GM18951 (cell line): Measurements from ENCODE around the gene SCD.

Experiments used
- POLR2A ChIP-seq: IDR thresholded peaks from 4 replicates; pipeline ENCODE4 v1.6.1; 2011; ENCODE audit warnings: mild to moderate bottlenecking; ENCODE audit not compliant: insufficient read length, insufficient read depth; ENCODE audit errors: extremely low read depth
- in situ Hi-C: fragments of 300-500 bp; cut with MboI; formaldehyde crosslinking; loops from one replicate; pipeline ENCODE4 v1.12.0; 2022; ENCODE audit warnings: low sequenced_read_pairs, mixed read lengths, inconsistent platforms; ENCODE audit not compliant: unreplicated experiment

SCD gene

DNA sequence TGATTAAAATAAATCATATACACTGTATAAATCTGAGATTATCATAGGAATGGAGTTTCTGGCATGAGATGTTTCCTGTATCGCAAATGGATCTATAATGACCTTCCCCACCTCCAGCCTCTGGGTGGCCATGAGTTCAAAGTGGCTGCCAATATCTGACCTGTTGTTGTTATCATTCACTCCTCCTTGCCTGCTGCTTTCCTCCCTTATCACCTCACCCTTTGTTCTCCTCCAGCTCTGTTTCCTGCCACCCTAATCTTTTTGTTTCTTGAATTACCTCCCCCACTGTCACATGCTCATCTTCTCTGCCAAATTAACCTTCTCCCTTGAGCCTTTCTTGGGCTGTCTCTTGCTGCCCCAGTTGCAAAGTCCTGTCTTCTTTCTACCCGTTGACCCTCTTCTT lies 12.0 kb downstream of the SCD start:
- in situ Hi-C loops, result no loop called here
- no peak for TF ChIP-seq POLR2A

DNA sequence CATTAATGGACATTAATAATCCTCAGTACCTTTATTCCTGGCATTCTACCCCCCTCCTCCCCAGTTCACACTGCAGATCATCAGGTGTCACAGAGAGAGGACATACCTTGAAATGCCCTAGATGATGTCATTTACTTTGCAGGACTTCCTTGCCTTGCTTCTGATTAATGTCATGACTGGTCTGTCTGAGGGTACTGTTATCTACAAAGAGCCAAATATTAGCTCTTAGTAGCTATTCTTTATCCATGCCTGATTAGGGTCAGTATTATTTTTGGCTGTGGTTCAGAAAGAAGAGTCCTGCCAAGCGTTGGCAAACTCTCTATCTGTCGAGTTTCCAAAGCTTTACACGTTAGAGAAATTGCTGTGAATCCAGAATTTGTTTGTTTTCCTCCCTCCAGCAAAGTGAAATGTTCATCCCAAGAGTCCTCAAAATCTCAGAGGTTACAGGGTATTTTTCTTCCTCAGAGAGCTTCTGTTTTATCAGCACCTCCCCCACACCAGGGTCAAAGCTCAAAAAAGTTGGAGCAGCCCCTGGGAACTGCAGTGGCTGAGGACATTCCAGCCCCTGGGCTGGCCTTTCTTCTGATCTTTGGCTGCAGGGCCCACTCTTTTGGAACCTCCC lies 12.6 kb downstream of the SCD start:
- TF ChIP-seq POLR2A, result no peak
- in situ Hi-C loops, result no loop called here

DNA sequence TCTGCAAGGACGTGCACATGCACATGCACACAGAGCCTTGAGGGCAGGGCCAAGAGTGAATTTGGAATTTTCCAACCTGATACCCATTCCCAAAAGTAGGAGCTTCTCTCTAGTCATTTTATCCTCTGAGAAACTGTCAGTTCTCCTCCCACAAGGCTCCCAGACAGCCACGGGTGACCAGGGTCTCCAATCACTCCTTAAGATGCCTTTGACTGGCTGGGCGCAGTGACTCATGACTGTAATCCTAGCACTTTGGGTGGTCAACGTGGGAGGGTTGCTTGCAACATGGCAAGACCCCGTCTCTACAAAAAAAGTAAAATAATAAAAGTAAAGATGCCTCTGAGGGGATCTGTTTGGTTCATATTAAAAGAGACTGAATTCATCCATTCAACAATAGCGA lies 13.2 kb downstream of the SCD start:
- in situ Hi-C loops, result no loop called here
- no peak for TF ChIP-seq POLR2A

DNA sequence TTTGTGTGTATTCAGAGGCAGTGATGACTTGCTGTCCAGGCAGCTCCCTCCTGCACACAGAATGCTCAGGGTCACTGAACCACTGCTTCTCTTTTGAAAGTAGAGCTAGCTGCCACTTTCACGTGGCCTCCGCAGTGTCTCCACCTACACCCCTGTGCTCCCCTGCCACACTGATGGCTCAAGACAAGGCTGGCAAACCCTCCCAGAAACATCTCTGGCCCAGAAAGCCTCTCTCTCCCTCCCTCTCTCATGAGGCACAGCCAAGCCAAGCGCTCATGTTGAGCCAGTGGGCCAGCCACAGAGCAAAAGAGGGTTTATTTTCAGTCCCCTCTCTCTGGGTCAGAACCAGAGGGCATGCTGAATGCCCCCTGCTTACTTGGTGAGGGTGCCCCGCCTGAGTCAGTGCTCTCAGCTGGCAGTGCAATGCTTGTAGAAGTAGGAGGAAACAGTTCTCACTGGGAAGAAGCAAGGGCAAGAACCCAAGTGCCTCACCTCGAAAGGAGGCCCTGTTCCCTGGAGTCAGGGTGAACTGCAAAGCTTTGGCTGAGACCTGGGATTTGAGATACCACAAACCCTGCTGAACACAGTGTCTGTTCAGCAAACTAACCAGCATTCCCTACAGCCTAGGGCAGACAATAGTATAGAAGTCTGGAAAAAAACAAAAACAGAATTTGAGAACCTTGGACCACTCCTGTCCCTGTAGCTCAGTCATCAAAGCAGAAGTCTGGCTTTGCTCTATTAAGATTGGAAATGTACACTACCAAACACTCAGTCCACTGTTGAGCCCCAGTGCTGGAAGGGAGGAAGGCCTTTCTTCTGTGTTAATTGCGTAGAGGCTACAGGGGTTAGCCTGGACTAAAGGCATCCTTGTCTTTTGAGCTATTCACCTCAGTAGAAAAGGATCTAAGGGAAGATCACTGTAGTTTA lies 15.8 kb downstream of the SCD start:
- TF ChIP-seq POLR2A, result no peak
- in situ Hi-C loops, result no loop called here

DNA sequence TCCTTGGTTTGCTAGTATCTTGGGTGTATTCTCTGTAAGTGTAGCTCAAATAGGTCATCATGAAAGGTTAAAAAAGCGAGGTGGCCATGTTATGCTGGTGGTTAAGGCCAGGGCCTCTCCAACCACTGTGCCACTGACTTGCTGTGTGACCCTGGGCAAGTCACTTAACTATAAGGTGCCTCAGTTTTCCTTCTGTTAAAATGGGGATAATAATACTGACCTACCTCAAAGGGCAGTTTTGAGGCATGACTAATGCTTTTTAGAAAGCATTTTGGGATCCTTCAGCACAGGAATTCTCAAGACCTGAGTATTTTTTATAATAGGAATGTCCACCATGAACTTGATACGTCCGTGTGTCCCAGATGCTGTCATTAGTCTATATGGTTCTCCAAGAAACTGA lies 17.1 kb downstream of the SCD start:
- no peak for TF ChIP-seq POLR2A
- in situ Hi-C loops, result no loop called here

DNA sequence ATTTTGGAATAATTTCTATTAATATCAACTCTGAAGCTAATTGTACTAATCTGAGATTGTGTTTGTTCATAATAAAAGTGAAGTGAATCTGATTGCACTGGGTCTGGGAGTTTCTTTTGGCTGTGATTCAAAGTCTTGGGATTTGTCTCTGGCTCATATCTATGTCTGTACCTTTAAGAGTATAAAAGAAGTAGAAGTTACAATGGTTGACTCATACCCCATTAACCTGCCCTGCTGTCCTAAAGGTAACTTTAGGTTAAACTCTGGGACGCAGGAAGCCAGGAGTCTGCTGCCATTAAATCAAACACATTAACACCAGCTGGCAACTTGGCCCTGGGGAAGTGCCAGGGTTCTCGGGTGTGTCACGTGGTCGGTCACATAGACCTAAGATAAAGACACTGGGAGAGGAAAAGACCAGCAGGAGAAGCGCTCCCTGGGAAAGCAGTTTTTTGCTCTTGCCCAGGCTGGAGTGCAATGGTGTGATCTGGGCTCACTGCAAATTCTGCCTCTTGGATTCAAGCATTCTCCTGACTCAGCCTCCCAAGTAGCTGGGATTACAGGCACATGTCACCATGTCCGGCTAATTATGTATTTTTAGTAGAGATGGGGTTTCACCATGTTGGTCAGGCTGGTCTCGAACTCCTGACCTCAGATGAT lies 17.8 kb downstream of the SCD start:
- TF ChIP-seq POLR2A, result peak; percentile 24
- in situ Hi-C loops, result no loop called here

DNA sequence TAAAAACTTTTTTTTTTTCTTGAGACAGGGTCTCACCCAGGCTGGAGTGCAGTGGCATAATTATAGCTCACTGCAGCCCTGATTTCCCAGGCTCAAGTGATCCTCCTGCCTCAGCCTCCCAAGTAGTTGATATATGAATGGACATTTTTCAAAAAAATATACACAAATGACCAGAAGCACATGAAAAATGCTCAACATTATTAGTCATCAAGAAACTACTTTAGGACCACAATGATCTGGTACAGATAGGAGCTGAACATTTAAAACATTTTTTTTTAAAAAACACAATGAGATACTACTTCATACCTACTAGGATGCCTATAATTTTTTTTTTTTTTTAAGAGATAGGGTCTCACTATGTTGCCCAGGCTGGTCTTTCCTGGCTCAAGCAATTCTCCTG lies 21.7 kb downstream of the SCD start:
- no peak for TF ChIP-seq POLR2A
- in situ Hi-C loops, result no loop called here

DNA sequence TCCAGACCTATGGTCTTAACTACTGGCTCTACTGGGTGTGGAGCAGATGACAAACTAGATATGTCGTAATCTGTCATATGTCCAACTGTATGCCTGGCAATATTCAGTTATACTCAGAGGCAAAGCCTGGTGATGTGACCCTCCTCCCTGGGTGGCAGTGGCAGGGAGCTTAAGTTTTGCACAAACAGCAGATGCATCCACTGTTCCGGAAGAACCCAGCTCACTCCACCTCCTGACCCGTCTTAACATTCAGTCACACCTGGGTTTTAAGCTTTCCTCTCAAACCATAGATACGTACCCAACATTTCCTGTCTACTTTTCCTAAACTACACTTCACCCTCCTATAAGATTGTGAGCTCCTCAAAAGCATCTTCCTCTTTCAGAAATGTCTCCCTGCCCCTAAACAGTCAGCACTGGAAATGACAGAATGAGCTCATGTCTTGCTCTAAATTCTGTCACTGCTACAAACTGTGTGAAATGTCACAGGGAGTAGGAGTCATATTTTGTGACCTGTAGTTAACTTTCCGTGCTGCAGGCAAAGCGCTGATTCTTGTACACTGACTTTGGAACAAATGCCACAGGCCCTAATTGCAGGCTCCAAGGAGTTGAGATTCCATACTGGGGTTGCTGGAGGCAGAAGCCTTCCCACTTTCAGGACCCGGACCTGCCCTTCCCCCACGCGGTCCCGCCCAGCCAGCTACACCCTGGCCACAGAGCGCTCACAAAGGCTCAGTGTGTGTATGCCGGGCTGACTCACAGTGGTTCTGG lies 23.9 kb downstream of the SCD start:
- TF ChIP-seq POLR2A, result no peak

DNA sequence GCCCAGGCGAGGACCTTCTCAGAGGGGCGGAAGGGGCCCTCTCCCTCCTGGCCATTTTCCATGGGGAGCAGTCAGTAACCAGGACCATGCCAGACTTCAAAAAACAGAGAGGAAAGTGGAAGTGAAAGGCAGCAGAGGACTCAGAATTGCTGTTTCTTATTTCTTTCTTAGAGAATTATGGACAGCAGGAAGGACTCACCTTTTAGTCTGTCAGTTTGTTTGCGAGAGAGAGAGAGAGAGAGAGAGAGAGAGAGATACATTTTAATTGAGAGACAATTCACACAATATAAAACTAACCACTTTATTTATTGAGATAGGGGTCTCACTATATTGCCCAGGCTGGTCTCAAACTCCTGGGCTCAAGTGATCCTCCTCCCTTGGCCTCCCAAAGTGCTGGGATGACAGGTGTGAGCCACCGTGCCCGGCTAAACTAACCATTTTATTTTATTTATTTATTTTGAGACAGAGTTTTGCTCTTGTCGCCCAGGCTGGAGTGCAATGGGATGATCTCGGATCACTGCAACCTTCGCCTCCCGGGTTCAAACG lies 24.5 kb downstream of the SCD start:
- TF ChIP-seq POLR2A, result no peak
- in situ Hi-C loops, result no loop called here

More for the DNA sequence above, 23.9 kb downstream of the SCD start:
- in situ Hi-C loops, result no loop called here

DNA sequence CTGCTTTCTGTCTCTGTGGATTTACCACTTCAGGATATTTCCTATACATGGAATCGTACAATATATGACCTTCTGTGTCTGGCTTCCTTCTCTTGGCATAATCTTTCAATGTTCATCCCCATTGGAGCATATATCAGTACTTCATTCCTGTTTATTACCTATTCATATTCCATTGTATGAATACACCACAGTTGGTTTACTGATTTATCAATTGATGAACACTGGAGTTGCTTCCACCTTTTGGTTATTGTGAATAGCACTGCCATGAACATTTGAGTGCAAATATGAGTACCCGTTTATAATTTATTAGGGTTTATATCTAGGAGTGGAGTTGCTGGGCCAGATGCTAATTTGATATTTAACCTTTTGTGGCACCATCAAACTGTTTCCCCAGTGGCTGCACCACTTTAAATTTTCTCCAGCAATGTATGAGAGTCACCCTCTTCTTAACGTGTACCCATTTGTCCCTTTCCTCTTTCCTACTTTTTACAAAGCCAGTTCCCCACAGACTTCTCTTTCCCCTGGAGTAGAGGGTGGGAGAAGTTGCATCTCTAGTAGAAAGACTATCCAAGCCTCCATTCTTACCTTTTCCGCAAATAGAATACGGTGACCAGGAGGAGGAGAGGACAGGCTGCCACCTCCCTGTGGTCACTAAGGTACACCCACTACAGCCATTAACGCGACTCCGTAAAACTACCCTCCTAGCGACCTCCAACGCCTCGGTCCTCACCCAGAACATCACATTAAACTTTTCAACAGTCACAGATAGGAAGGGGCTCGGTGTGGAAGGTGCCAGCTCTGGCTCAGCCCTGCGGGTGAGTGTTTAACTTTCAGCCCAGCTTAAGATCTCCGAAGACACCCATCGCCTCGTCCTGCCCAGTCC lies 25.6 kb downstream of the SCD start:
- in situ Hi-C loops, result no loop called here
- no peak for TF ChIP-seq POLR2A

DNA sequence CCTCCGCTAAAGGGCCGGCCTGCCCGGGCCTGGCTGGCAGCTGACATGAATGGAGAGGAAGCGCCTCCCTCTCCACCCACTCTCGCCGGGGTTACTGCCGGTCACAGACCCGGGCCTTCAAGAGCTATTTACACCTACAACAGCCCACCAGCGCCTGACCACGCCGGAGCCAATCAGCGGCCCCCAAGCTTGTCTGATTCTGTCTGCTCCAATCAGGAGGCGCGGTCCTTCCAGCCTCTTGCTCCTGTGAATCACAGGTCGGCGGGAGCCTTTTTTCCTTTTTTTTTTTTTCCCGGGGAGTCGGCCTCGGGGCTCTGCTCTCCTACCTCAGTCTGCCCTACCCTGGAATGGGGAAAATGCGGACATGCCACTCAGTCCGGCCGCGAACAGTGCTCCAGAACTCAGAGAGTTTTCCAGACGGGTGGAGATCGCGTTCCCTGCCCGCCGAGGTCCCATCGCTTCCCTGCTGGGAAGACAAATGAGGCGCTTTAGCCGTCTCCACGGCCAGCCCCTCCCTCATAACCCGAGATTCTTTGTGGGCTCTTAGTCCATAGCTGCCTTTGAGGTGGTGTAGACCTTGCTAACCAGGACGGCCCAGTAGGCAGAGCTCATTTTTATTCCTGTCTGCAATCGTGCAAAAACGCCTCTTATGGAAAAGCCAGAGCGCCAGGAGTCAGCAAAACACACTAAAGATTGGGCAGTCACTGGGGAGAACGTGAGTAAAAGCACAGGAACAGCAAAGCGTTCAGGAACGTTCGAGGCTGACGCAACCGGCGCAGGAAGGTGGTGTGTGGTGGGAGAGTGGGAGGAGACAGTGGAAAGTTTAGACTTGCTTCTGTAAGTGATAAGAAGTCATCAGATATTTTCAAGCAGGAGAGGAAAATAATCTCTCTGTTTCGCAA lies 26.5 kb downstream of the SCD start:
- TF ChIP-seq POLR2A, result peak; percentile 71
- in situ Hi-C loops, result no loop called here
